ENCODE measurements around the gene TRPM1. TPM values are rescaled to one million over a fixed set of nuclear protein-coding genes. Genes with fewer than 3 reads are reported as not detected.
A peak's percentile ranks its signal among the peaks of the same experiment; 100 is the strongest.

The TRPM1 gene
- total and polyA plus RNA-seq, 2 experiments from 2014 or later: not detected

- no peak for TF ChIP-seq CTCF (IDR thresholded peaks at IDR 0.05; ENCODE audit: low read depth, low read length)
- Histone ChIP-seq H3K27me3 (no peaks in the 10 kb centered on the region), H3K9me3 (ENCODE audit: low read depth) (no peaks in the 10 kb centered on the region), H3K36me3 (no peaks in the 10 kb centered on the region), H3K27ac (no peak overlapping the region), H3K4me3 (no peak overlapping the region), H3K4me1 (ENCODE audit: low read depth) (peaks cover 11% of the 10 kb centered on the region)
- peak in 1 of 2 donors; percentile 63 for DNase-seq (ENCODE audit: low read depth in 1 of 2, low spot score in 1 of 2)
Observed at GRCh38 chr15:30985081-30985531, 116.4 kb downstream of the TRPM1 start.

DNA sequence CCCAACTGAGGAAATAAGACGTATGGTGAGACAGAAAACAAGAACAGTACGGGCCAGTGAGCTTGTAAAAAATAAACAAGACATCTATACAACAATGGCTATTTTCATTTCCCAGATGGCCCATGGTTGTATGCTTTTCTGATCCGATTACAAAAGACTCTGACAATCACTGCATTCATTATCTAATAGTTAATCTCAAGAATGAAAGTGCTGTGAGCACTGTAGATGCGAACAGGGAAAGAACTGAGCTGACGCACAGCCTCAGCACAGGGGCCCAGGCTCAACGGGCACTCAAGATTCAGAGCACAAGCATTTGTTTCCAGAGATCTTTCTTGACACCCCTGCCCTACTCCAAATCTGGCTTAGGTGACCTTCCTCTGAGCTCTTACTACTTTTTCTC lies 117.0 kb downstream of the TRPM1 start:
- H3K4me1 ChIP-seq (ENCODE audit: low read depth): peaks cover 10% of the 10 kb centered on the region
- no peak for DNase-seq (ENCODE audit: low read depth in 1 of 2, low spot score in 1 of 2)
- H3K27ac ChIP-seq: no peak overlapping the region
- H3K9me3 ChIP-seq (ENCODE audit: low read depth): no peaks in the 10 kb centered on the region
- H3K36me3 ChIP-seq: no peaks in the 10 kb centered on the region
- TF ChIP-seq CTCF (IDR thresholded peaks at IDR 0.05; ENCODE audit: low read depth, low read length): no peak
- H3K4me3 ChIP-seq: no peak overlapping the region
- H3K27me3 ChIP-seq: no peaks in the 10 kb centered on the region

- H3K4me1 ChIP-seq (ENCODE audit: low read depth): peaks cover 10% of the 10 kb centered on the region
- no peaks in the 10 kb centered on the region for H3K27me3 ChIP-seq
- peak in 1 of 2 donors; percentile 4 for DNase-seq (ENCODE audit: low read depth in 1 of 2, low spot score in 1 of 2)
- TF ChIP-seq CTCF (IDR thresholded peaks at IDR 0.05; ENCODE audit: low read depth, low read length): no peak
- no peak overlapping the region for H3K27ac ChIP-seq
- no peaks in the 10 kb centered on the region for H3K36me3 ChIP-seq
- H3K4me3 ChIP-seq: no peak overlapping the region
- no peaks in the 10 kb centered on the region for H3K9me3 ChIP-seq (ENCODE audit: low read depth)
Observed at GRCh38 chr15:30984118-30984517, 117.4 kb downstream of the TRPM1 start.

- no peak for TF ChIP-seq CTCF (IDR thresholded peaks at IDR 0.05; ENCODE audit: low read depth, low read length)
- H3K9me3 ChIP-seq (ENCODE audit: low read depth): no peaks in the 10 kb centered on the region
- H3K27me3 ChIP-seq: no peaks in the 10 kb centered on the region
- no peak overlapping the region for H3K27ac ChIP-seq
- peaks cover 11% of the 10 kb centered on the region for H3K4me1 ChIP-seq (ENCODE audit: low read depth)
- peaks cover 5% of the 10 kb centered on the region for H3K36me3 ChIP-seq
- no peak for DNase-seq (ENCODE audit: low read depth in 1 of 2, low spot score in 1 of 2)
- H3K4me3 ChIP-seq: no peak overlapping the region
Observed at GRCh38 chr15:30979457-30979856, 122.1 kb downstream of the TRPM1 start.

DNA sequence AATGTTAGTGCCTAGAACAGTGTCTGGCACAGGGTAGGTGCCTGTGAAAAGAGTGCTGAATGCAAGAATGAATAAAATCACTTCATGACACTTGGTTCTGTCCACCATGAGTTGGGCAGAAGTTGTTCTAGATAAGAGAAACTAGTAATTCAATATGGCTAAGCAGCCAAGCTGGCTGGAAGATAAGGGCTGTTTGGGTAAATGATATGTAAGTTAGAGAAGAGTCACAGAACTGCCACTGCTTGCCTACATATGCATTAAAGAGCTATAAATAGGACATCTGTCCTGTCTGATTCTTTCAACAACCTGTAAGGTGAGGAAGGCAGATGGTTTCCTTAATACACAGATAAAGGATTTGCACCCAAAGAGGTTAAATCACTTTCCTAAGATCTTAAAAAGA lies 123.2 kb downstream of the TRPM1 start:
- Histone ChIP-seq H3K4me1 (ENCODE audit: low read depth) (peaks cover 9% of the 10 kb centered on the region), H3K27ac (peak overlapping the region; percentile 9), H3K9me3 (ENCODE audit: low read depth) (no peaks in the 10 kb centered on the region), H3K4me3 (no peak overlapping the region), H3K36me3 (peaks cover 15% of the 10 kb centered on the region), H3K27me3 (no peaks in the 10 kb centered on the region)
- DNase-seq (ENCODE audit: low read depth in 1 of 2, low spot score in 1 of 2): peak in 1 of 2 donors; percentile 3
- TF ChIP-seq CTCF (IDR thresholded peaks at IDR 0.05; ENCODE audit: low read depth, low read length): no peak

DNA sequence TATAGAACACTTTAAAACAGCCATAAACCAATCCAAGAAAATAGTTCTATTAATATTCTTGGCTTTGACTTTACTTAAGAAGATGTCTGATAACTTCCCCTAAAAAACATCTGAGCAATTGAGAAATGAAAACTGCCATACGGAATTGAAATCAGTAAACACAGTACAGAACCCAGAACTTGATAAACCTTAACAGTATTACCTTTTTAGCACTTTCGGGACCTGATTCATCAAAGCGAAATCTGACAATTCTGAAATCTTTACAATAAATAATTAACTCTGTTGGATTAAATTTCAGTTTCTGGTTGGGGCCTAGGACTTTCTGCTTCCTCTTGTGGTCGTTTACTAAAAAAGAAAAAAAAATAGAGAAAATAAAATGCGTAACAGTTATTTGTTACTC lies 127.4 kb downstream of the TRPM1 start:
- H3K4me3 ChIP-seq: no peak overlapping the region
- no peak overlapping the region for H3K27ac ChIP-seq
- DNase-seq (ENCODE audit: low read depth in 1 of 2, low spot score in 1 of 2): no peak
- TF ChIP-seq CTCF (IDR thresholded peaks at IDR 0.05; ENCODE audit: low read depth, low read length): no peak
- H3K36me3 ChIP-seq: peaks cover 27% of the 10 kb centered on the region
- no peaks in the 10 kb centered on the region for H3K27me3 ChIP-seq
- peaks cover 9% of the 10 kb centered on the region for H3K4me1 ChIP-seq (ENCODE audit: low read depth)
- H3K9me3 ChIP-seq (ENCODE audit: low read depth): no peaks in the 10 kb centered on the region

Data from cardiac muscle cell (in vitro differentiated cells and primary cell).